Measurements from ENCODE around the gene HDAC4.

HDAC4 gene

GRCh38 chr2:239368906-239369552 is 31.8 kb downstream of the HDAC4 start:
- no peak for DNase-seq (ENCODE audit: low spot score)

- no peak for DNase-seq (ENCODE audit: low spot score)
Measured at GRCh38 chr2:239368321-239368720, 32.5 kb downstream of the HDAC4 start.

- no peak for DNase-seq (ENCODE audit: low spot score)
Measured at GRCh38 chr2:239366740-239367139, 34.1 kb downstream of the HDAC4 start.

- DNase-seq (ENCODE audit: low spot score), result no peak
Measured at GRCh38 chr2:239365782-239366435, 34.9 kb downstream of the HDAC4 start.

- DNase-seq (ENCODE audit: low spot score), result no peak
Measured at GRCh38 chr2:239365071-239365781, 35.6 kb downstream of the HDAC4 start.

- no peak for DNase-seq (ENCODE audit: low spot score)
Measured at GRCh38 chr2:239363946-239364637, 36.7 kb downstream of the HDAC4 start.

- no peak for DNase-seq (ENCODE audit: low spot score)
Measured at GRCh38 chr2:239362507-239362906, 38.3 kb downstream of the HDAC4 start.

GRCh38 chr2:239361311-239361642 is 39.5 kb downstream of the HDAC4 start:
- DNase-seq (ENCODE audit: low spot score), result no peak

- no peak for DNase-seq (ENCODE audit: low spot score)
Measured at GRCh38 chr2:239360421-239361310, 40.2 kb downstream of the HDAC4 start.

GRCh38 chr2:239360008-239360407 is 40.8 kb downstream of the HDAC4 start:
- no peak for DNase-seq (ENCODE audit: low spot score)

GRCh38 chr2:239359196-239359912 is 41.5 kb downstream of the HDAC4 start:
- no peak for DNase-seq (ENCODE audit: low spot score)

GRCh38 chr2:239358062-239358754 is 42.6 kb downstream of the HDAC4 start:
- DNase-seq (ENCODE audit: low spot score), result no peak

- DNase-seq (ENCODE audit: low spot score), result no peak
Measured at GRCh38 chr2:239355724-239356123, 45.1 kb downstream of the HDAC4 start.

GRCh38 chr2:239355139-239355538 is 45.7 kb downstream of the HDAC4 start:
- no peak for DNase-seq (ENCODE audit: low spot score)

GRCh38 chr2:239354791-239355136 is 46.1 kb downstream of the HDAC4 start:
- DNase-seq (ENCODE audit: low spot score), result no peak

GRCh38 chr2:239354132-239354790 is 46.6 kb downstream of the HDAC4 start:
- DNase-seq (ENCODE audit: low spot score), result no peak

GRCh38 chr2:239353692-239354091 is 47.1 kb downstream of the HDAC4 start:
- DNase-seq (ENCODE audit: low spot score), result no peak

- DNase-seq (ENCODE audit: low spot score), result no peak
Measured at GRCh38 chr2:239351687-239352086, 49.1 kb downstream of the HDAC4 start.

GRCh38 chr2:239349453-239350135 is 51.2 kb downstream of the HDAC4 start:
- DNase-seq (ENCODE audit: low spot score), result no peak
